Measurements from ENCODE around the gene RIN2.
A peak's percentile ranks its signal among the peaks of the same experiment; 100 is the strongest.

RIN2 gene

DNA sequence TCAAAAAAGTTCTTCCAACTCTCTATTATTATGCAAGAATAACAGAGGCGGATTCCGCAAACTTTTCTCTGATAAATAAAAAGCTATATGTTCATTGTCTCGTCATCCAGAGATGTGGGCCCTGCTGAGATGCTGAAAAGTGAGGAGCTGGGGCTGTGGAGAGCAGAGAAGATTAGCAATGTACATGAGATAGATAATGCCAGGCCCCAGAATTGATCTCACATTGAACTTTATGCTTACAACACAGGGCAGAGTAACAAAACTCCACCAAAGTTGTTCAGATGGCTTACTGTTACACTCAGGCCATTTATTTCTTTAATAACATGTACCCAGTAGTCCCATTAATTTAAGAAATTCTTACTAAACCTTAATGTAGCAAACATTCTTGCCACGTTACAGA lies 32.7 kb upstream of the RIN2 start:
- CTCF ChIA-PET = no interaction called here
- POLR2A ChIA-PET (ENCODE audit: low non-redundant PET) = no interaction called here
- no peak overlapping the region for H3K27ac ChIP-seq
- TF ChIP-seq, protein P1, sequence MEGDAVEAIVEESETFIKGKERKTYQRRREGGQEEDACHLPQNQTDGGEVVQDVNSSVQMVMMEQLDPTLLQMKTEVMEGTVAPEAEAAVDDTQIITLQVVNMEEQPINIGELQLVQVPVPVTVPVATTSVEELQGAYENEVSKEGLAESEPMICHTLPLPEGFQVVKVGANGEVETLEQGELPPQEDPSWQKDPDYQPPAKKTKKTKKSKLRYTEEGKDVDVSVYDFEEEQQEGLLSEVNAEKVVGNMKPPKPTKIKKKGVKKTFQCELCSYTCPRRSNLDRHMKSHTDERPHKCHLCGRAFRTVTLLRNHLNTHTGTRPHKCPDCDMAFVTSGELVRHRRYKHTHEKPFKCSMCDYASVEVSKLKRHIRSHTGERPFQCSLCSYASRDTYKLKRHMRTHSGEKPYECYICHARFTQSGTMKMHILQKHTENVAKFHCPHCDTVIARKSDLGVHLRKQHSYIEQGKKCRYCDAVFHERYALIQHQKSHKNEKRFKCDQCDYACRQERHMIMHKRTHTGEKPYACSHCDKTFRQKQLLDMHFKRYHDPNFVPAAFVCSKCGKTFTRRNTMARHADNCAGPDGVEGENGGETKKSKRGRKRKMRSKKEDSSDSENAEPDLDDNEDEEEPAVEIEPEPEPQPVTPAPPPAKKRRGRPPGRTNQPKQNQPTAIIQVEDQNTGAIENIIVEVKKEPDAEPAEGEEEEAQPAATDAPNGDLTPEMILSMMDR (conservative IDR thresholded peaks at IDR 0.05; ENCODE audit: low read depth) = no peak
- DNase-seq (ENCODE audit: low spot score) = no peak

DNA sequence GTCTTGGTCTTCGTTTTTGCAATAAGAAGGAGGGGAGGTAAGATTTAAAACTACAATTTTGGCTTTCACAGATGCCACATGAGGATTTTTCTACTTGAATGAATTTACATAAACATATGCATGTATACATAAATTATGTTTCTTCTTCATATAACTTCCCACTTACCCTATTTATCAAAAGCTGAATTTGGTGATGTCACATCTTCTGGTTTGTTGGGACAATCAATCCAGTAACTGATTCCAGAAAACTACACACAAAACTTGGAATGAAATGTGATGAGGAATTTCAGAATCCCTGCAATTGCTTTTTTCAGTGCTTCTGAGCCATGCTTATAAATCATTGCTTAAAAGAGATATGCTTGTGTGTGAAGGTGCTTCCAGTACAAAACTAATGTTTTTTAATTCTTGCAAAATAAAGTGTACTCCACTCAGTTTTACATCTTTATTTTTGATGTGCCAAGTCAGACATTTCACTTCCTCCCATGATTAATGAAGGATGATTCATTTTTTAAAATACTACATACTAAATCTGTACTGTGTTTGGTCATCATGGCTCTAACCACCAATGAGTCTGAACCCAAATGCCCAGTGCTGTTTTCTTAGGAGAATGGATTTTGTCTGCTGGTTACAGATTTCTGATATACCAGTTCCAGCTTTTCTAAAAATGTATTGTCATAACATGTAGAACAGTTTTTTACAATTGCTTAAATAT lies 32.1 kb upstream of the RIN2 start:
- POLR2A ChIA-PET (ENCODE audit: low non-redundant PET) = no interaction called here
- CTCF ChIA-PET = interaction anchor here (0.7 kb wide), 1 partner anchor 1740 kb away, joined by 3 read pairs; no protein-coding TSS in a partner anchor
- peak; percentile 60 for DNase-seq (ENCODE audit: low spot score)
- TF ChIP-seq, protein P1 (conservative IDR thresholded peaks at IDR 0.05; ENCODE audit: low read depth) = no peak
- H3K27ac ChIP-seq = no peak overlapping the region

DNA sequence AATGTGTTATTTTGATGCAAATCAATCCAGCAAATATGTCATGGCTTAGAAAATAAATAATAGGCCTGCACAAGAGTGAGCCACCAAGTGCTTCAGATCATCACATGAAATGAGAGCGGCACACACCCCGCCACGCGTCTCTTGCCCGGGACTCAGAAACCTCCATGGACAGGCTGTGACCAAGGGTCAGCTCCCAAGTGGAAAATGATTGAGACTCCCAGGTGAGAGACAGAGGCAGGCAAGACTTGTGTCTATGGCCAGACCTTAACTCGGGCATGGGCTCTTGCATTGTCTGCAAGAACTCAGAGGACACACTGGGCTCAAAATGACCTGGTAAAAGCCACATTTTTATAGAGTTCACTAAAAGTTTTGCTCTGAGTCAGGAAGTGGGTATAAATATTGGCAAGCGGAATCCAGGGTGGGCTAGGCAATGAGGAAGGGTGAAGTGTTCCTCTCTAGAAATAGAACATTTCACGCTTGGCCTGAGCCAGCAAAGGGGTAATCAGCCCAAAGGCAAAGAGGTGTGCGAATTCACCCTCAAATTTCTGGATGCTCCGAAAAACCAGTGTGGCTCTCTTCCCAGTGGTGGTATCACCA lies 30.7 kb upstream of the RIN2 start:
- POLR2A ChIA-PET (ENCODE audit: low non-redundant PET) = no interaction called here
- DNase-seq (ENCODE audit: low spot score) = no peak

DNA sequence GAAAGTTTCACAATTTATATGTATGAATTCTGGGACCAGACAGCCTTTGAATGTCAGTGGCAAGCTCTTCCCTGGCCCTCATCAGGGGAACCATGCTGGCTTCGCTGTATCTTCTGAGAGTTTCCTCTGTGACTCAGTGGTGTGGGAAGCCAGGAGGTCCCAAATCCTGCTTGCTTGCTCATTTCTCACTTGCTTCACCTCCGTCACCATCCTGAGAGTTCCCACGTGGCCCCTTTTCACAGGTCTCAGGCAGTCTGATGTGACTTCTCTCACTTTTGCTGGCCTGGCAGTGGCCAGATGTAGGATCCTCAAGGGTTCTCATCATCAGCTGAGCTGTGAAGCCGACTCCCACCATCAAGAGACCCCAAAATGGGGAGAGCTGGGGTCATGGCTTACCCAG lies 28.4 kb upstream of the RIN2 start:
- ChIA-PET POLR2A (ENCODE audit: low non-redundant PET) (no interaction called here), CTCF (no interaction called here)
- no peak for DNase-seq (ENCODE audit: low spot score)
- no peak overlapping the region for H3K27ac ChIP-seq
- TF ChIP-seq, protein P1 (conservative IDR thresholded peaks at IDR 0.05; ENCODE audit: low read depth) = no peak

More for the DNA sequence above, 30.7 kb upstream of the RIN2 start:
- TF ChIP-seq, protein P1 (conservative IDR thresholded peaks at IDR 0.05; ENCODE audit: low read depth) = no peak
- CTCF ChIA-PET = interaction anchor here (0.6 kb wide), 1 partner anchor 40 kb away, joined by 3 read pairs; no protein-coding TSS in a partner anchor
- H3K27ac ChIP-seq = no peak overlapping the region

DNA sequence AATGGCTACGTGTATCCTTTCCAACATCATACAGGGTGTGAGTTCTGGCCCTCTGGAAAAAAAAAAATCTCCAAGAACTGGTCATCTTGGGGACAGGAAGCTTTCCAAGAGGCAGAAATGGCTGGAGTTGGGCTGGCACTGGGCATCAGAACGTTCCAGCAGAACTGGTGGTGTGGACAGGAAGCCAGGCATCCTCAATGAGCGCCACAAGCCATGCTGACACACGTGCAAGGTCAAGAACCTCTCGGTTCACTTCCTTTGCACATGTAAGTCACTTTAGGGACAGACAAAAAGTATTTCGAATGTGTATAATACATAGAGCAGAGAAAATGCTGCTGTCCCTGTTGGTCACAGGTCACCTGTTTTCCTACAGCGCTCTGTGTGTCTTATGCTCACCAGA lies 27.4 kb upstream of the RIN2 start:
- TF ChIP-seq, protein P1 (conservative IDR thresholded peaks at IDR 0.05; ENCODE audit: low read depth) = no peak
- no peak for DNase-seq (ENCODE audit: low spot score)
- CTCF ChIA-PET = no interaction called here
- no peak overlapping the region for H3K27ac ChIP-seq
- POLR2A ChIA-PET (ENCODE audit: low non-redundant PET) = no interaction called here

DNA sequence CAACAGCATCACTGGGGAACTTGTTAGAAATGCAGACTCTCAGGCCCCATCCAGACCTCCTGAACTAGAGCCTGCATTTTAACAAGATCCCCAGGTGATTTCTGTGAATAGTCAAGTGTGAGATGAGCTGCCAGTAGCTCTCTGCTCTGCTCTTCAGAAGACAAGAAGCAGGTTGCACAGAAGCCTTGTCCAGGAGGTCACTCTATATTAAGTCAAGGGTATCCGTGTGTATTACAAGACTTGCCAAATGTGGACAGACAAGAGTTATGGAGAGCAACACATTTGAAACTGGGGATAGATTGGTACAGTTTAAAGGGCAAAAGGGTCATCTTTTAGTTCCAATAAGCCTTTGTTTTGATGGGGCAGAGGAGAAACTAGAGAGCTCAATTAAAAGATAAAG lies 23.2 kb upstream of the RIN2 start:
- peak overlapping the region; percentile 21; the same call in 1 of the 2 replicates for H3K27ac ChIP-seq
- CTCF ChIA-PET = interaction anchor here (0.6 kb wide), 1 partner anchor 1578 kb away, joined by 3 read pairs; no protein-coding TSS in a partner anchor
- TF ChIP-seq, protein P1 (conservative IDR thresholded peaks at IDR 0.05; ENCODE audit: low read depth) = no peak
- DNase-seq (ENCODE audit: low spot score) = no peak
- POLR2A ChIA-PET (ENCODE audit: low non-redundant PET) = no interaction called here

All from RWPE1 (cell line).